GM18870 (cell line): ENCODE measurements around the gene RAD51B.

Experiments used
- ATAC-seq: cut with Tn5 transposase; IDR thresholded peaks from one replicate; pipeline ENCODE4 v1.9.1; 2021; ENCODE audit warnings: moderate library complexity; ENCODE audit not compliant: unreplicated experiment

RAD51B gene

GRCh38 chr14:68684466-68685418 is 865.2 kb downstream of the RAD51B start:
- ATAC-seq: no peak

- peak; percentile 78 for ATAC-seq
Observed at GRCh38 chr14:68685419-68686204, 866.0 kb downstream of the RAD51B start.

DNA sequence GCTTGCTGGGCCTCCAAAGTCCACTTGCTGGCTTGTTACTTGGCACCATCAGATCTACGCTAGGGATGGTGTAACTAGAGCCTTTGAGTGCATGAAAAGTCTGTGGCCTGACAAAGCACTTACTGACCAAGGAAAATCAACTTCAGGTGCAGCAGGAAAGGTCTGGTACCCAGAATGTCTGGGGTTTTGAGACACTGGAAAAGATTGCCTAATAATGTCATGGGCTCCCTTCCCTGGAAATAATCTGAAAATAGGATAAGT is 866.6 kb downstream of the RAD51B start:
- no peak for ATAC-seq

GRCh38 chr14:68686724-68687123 is 867.1 kb downstream of the RAD51B start:
- ATAC-seq: no peak

DNA sequence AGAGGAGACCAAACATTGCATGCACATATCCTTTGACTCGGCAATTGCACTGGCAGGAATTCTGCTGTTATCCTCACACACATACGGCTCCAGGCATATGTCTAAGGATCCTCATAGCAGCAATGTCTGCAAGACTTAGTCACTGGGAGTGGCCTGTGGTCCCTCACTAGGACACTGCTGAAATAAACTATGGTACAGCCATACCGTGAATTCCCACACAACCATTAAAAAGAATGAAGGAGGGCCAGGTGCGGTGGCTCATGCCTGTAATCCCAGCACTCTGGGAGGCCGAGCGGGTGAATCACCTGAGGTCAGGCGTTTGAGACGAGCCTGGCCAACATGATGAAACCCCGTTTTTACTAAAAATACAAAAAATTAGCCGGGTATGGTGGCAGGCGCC is 868.2 kb downstream of the RAD51B start:
- ATAC-seq: no peak

DNA sequence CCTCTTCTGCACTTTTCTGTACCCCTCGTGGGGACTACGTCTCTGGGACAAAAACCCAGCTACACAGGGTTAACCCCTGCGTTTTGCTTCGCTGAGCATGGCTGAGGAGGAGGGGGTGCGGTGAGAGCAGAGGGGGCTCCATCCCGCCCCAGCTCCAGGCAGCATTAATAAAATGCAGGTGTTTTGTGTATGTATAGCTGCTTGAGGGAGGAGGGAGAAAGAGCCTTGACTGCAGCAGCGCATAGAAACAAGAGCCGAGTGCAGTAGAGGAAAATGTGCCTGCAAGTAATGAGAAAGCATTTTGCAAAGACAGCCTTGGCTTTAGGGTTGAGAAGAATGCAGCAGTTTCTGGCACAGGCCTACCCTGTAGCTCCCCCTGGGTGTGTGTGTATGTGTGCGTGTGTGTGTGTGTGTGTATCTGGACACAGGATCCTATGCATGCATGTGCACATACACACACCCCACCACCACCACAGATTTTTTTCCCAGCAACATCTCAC is 869.3 kb downstream of the RAD51B start:
- no peak for ATAC-seq

DNA sequence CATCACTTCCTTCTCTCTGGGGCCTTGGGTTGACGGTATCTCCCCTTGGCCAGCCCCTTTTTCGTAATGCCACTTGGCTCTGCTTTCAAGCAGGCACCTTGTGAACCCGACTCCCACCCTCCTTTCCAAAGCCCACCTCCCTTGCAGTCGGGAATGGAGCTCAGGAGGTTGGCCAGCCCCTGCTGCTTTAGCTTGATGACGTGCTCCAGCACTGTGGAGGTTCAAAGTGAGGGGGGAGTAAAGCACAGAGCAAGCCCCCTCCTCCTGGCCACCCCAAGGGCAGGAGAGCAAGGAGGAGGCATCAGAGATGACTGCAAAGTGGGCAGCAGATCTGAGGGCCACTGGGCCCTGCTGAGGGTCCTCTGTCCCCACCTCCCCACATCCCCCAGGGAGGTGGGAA is 869.9 kb downstream of the RAD51B start:
- ATAC-seq: no peak

GRCh38 chr14:68690089-68690958 is 870.7 kb downstream of the RAD51B start:
- ATAC-seq: no peak

GRCh38 chr14:68691031-68691791 is 871.6 kb downstream of the RAD51B start:
- no peak for ATAC-seq

DNA sequence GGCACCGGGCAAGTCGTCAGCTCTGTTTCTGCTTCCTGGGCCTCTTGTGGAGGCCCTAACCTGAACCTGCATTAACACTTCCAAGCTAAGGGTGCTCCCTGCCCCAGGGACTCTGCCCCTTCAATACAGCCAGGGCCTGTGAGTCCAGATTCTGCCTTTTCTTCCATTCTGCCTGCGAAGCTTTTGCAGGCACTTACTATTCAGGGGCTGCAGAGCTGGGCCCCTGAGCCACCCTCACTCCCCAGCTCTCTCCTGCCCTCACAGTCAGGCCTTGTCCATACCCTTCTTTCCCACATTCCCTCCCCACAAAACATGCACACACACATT is 872.2 kb downstream of the RAD51B start:
- no peak for ATAC-seq

DNA sequence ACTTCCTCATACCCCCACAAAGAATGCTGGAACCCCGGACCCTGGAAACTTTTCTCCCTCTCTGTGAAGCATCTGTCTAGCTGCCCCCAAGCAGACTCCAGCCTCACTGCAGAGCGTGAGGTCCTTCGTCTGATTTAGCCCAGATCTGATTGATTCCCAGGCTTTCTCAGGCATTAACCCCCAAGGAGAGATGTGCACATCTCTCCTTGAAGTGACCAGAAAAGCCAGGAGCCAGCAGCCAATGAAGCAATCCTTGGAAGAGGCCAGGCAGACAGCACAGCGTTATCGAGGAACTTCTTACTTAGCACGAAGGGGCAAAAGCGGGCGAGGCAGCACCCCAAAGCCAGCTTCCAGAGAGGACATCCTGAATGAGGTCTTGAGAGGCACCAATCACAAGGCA is 872.6 kb downstream of the RAD51B start:
- ATAC-seq: no peak

DNA sequence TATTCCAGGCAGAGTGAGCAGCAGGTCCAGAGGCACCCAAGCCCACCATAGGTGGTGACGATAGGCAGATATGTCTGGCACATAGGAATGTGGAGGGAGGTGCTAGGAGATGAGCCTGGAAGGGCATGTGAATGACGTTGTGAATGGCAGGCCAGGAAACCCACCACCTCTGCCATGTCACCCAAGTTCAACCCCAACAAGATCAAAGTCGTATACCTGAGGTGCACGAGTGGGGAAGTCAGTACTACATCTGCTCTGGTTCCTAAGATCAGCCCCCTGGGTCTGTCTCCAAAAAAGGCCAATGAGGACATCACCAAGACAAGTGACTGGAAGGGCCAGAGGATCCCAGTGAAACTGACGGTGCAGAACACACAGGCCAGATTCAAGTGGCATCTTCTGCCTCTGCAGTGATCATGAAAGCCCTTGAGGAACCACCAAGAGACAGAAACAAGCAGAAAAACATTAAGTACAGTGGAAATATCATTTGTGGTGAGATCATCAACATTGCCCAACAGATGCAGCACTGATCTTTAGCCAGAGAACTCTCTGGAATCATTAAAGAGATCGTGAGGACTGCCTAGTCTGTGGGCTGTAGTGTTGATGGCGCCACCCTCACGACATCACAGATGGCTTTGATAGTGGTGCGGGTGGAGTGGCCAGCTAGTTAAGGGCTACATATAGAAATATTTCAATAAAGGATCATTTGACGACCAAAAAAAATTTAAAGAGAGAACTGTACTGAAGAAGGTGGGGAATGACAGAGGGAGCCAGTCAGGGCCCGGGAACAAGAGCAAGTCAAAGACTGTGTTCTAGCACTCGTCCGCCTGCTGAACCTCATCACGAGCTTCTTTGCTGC is 873.6 kb downstream of the RAD51B start:
- no peak for ATAC-seq

GRCh38 chr14:68693926-68694325 is 874.3 kb downstream of the RAD51B start:
- no peak for ATAC-seq

- no peak for ATAC-seq
Observed at GRCh38 chr14:68694516-68695235, 875.1 kb downstream of the RAD51B start.

DNA sequence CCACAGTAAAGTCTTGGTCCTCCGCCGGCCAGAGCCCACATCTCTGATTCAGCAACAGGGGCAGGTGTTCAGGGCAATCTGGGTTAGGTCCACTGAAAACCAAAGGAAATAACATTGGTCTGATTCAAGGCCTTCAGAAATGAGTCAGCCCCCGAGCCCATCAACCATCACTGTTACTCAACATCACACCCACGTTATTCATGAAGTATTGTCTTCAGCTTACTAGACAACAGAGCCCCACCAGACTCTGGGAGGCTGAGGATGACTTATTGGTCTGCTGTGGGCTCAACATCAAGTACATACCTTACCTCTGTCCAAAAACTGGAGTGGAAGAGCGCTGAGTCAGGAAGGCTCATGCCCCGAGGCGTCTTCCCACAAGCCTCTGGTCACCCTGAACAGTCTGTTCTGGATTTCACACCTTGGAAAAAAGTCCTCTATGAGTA is 875.8 kb downstream of the RAD51B start:
- ATAC-seq: peak; percentile 89

GRCh38 chr14:68695856-68696255 is 876.3 kb downstream of the RAD51B start:
- no peak for ATAC-seq

DNA sequence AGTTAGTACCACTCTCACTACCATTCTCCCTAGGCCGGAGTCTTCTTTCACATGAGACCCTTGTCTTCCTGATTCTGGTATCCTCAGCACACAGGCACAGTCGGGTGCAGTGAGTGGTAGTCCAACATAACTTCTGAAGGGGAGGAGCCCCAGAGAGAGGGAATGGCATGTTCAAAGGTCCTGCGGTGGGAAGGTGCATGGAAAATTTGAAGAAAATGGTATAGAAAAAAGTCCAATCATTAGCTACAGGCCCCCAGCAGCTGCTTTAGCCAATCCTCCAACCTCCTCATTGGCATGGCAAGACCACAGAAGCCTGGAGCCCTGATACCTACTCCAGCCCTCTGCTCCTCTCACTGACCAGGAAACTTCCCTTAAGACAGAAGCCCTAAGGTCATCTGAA is 876.7 kb downstream of the RAD51B start:
- no peak for ATAC-seq

GRCh38 chr14:68696721-68697495 is 877.3 kb downstream of the RAD51B start:
- ATAC-seq: no peak
